Measurements from ENCODE around the gene STARD3NL. TPM values are rescaled to one million over a fixed set of nuclear protein-coding genes. Genes with fewer than 3 reads are reported as not detected.
"Not testable (repeated sequence)": the region's sequence is repeated elsewhere in the genome, so short reads cannot be mapped to it uniquely, and the experiment has no call there.

Gene STARD3NL
- total and polyA plus RNA-seq, 2 experiments from 2014 or later, result 64.0 to 68.1 TPM

GRCh38 chr7:38248069-38248567, 70.1 kb downstream of the STARD3NL start:
- H3K4me3 ChIP-seq, result no peak overlapping the region
- H3F3A ChIP-seq (ENCODE audit: insufficient read depth), result no peaks in the 10 kb centered on the region
- 56 to 64% methylated on average over 5 of the region's 5 CpGs for WGBS, 2 experiments (ENCODE audit: low coverage in 1 of 2, low lambda C conversion rate in 2 of 2, missing lambda C conversion rate in 2 of 2)
- H3K79me2 ChIP-seq (ENCODE audit: insufficient read depth), result no peaks in the 10 kb centered on the region
- no peaks in the 10 kb centered on the region for H3K9me3 ChIP-seq (ENCODE audit: low read depth)
- no peak overlapping the region for H3K9ac ChIP-seq
- no peak overlapping the region for H2AFZ ChIP-seq
- no peaks in the 10 kb centered on the region for H3K4me1 ChIP-seq (ENCODE audit: insufficient read depth)
- H4K20me1 ChIP-seq (ENCODE audit: insufficient read depth), result no peaks in the 10 kb centered on the region
- in situ Hi-C loops (cut with MboI), result no loop called here
- H3K4me2 ChIP-seq (ENCODE audit: unreplicated experiment), result no peak overlapping the region
- H3K27me3 ChIP-seq (replicated peaks; ENCODE audit: insufficient read depth), result peaks cover 10% of the 10 kb centered on the region
- H3K9me2 ChIP-seq (ENCODE audit: insufficient read depth), result no peaks in the 10 kb centered on the region
- TF ChIP-seq EZH2 (IDR thresholded peaks at IDR 0.05; ENCODE audit: insufficient read depth, poor library complexity, severe bottlenecking) (no peak), EZH2phosphoT487 (IDR thresholded peaks at IDR 0.05; ENCODE audit: insufficient read depth, low read depth) (no peak)
- no peaks in the 10 kb centered on the region for H3K36me3 ChIP-seq (ENCODE audit: low read depth)
- no peak for DNase-seq
- H3K27ac ChIP-seq, result no peak overlapping the region

GRCh38 chr7:38249849-38250248, 71.8 kb downstream of the STARD3NL start:
- H3K9me2 ChIP-seq (ENCODE audit: insufficient read depth); H3K36me3 ChIP-seq (ENCODE audit: low read depth); H2AFZ ChIP-seq; H3K27me3 ChIP-seq (replicated peaks; ENCODE audit: insufficient read depth); H3K9me3 ChIP-seq (ENCODE audit: low read depth); DNase-seq; H3K9ac ChIP-seq; H3F3A ChIP-seq (ENCODE audit: insufficient read depth); H3K4me3 ChIP-seq; in situ Hi-C loops (cut with MboI); H3K4me2 ChIP-seq (ENCODE audit: unreplicated experiment); H3K79me2 ChIP-seq (ENCODE audit: insufficient read depth); H3K4me1 ChIP-seq (ENCODE audit: insufficient read depth); H4K20me1 ChIP-seq (ENCODE audit: insufficient read depth); H3K27ac ChIP-seq: not testable (repeated sequence)
- WGBS, 2 experiments (ENCODE audit: low coverage in 1 of 2, low lambda C conversion rate in 2 of 2, missing lambda C conversion rate in 2 of 2), result 29 to 37% methylated on average over 3 of the region's 3 CpGs

DNA sequence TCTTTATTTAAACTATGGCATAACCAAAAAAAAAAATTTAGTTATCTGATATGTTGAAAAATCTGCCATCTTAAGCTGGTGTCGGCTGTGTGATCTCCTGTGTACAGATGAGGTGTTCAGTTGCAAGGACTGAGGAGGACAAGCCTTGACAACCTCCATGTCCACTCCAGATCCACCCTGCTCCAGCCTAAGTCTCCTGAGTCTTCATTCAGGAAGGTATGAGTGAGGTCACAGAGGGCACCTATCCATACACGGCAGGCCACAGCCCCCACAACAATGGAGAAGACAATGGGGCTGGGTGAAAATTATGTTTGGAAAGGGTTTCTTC, 79.3 kb downstream of the STARD3NL start:
- Histone ChIP-seq H3K79me2 (ENCODE audit: insufficient read depth) (no peaks in the 10 kb centered on the region), H3K9me2 (ENCODE audit: insufficient read depth) (no peaks in the 10 kb centered on the region), H4K20me1 (ENCODE audit: insufficient read depth) (no peaks in the 10 kb centered on the region), H3K27ac (no peak overlapping the region), H3K9ac (no peak overlapping the region), H3F3A (ENCODE audit: insufficient read depth) (no peaks in the 10 kb centered on the region), H3K27me3 (replicated peaks; ENCODE audit: insufficient read depth) (0 out of 2 replicates have a peak, but pooled peaks cover 7% of the 10 kb centered on the region), H2AFZ (no peak overlapping the region), H3K4me2 (ENCODE audit: unreplicated experiment) (no peak overlapping the region), H3K9me3 (ENCODE audit: low read depth) (no peaks in the 10 kb centered on the region), H3K4me3 (no peak overlapping the region), H3K4me1 (ENCODE audit: insufficient read depth) (no peaks in the 10 kb centered on the region), H3K36me3 (ENCODE audit: low read depth) (no peaks in the 10 kb centered on the region)
- 28 to 36% methylated on average over 2 of the region's 2 CpGs for WGBS, 2 experiments (ENCODE audit: low coverage in 1 of 2, low lambda C conversion rate in 2 of 2, missing lambda C conversion rate in 2 of 2)
- in situ Hi-C loops (cut with MboI), result no loop called here
- DNase-seq, result no peak
- no peak for TF ChIP-seq EZH2phosphoT487 (IDR thresholded peaks at IDR 0.05; ENCODE audit: insufficient read depth, low read depth)
- no peak for TF ChIP-seq EZH2 (IDR thresholded peaks at IDR 0.05; ENCODE audit: insufficient read depth, poor library complexity, severe bottlenecking)

- H3F3A ChIP-seq (ENCODE audit: insufficient read depth); H4K20me1 ChIP-seq (ENCODE audit: insufficient read depth); in situ Hi-C loops (cut with MboI); DNase-seq; H3K4me3 ChIP-seq; H2AFZ ChIP-seq; H3K9me2 ChIP-seq (ENCODE audit: insufficient read depth); H3K27ac ChIP-seq; H3K9me3 ChIP-seq (ENCODE audit: low read depth); H3K9ac ChIP-seq; H3K36me3 ChIP-seq (ENCODE audit: low read depth); H3K79me2 ChIP-seq (ENCODE audit: insufficient read depth); H3K4me1 ChIP-seq (ENCODE audit: insufficient read depth); H3K4me2 ChIP-seq (ENCODE audit: unreplicated experiment): not testable (repeated sequence)
- peaks cover 18% of the 10 kb centered on the region for H3K27me3 ChIP-seq (replicated peaks; ENCODE audit: insufficient read depth)
- WGBS, 2 experiments (ENCODE audit: low coverage in 1 of 2, low lambda C conversion rate in 2 of 2, missing lambda C conversion rate in 2 of 2), result 53 to 57% methylated on average over 8 of the region's 8 CpGs
Observed at GRCh38 chr7:38259157-38259556, 81.1 kb downstream of the STARD3NL start.

- H4K20me1 ChIP-seq (ENCODE audit: insufficient read depth); H2AFZ ChIP-seq; H3K9me2 ChIP-seq (ENCODE audit: insufficient read depth); H3K4me3 ChIP-seq; H3K79me2 ChIP-seq (ENCODE audit: insufficient read depth); H3K36me3 ChIP-seq (ENCODE audit: low read depth); H3K4me1 ChIP-seq (ENCODE audit: insufficient read depth); H3K9ac ChIP-seq; H3K27ac ChIP-seq; H3F3A ChIP-seq (ENCODE audit: insufficient read depth); DNase-seq; H3K4me2 ChIP-seq (ENCODE audit: unreplicated experiment); H3K9me3 ChIP-seq (ENCODE audit: low read depth); in situ Hi-C loops (cut with MboI): not testable (repeated sequence)
- peaks cover 18% of the 10 kb centered on the region for H3K27me3 ChIP-seq (replicated peaks; ENCODE audit: insufficient read depth)
- WGBS, 2 experiments (ENCODE audit: low coverage in 1 of 2, low lambda C conversion rate in 2 of 2, missing lambda C conversion rate in 2 of 2), result 66 to 70% methylated on average over 12 of the region's 12 CpGs
Observed at GRCh38 chr7:38261601-38262000, 83.6 kb downstream of the STARD3NL start.

DNA sequence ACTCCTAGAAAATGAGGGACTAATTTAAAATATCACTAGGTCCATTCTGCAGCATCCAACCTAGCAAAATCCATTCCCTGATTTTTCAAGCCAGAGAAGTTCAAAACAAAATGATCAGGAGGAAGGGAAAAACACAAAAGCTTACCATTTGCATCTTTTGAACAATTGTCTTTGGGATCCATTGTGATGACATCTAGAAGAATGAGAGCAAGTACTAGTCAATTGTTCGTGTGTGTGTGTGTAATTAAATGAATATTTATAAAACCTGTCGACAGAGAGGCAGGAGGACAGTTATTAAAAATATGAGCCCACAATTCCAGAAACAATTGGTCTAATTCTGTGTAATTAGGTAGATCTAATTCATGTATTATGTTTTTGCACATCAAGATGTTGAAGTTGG, 84.0 kb downstream of the STARD3NL start:
- H3K9me2 ChIP-seq (ENCODE audit: insufficient read depth); in situ Hi-C loops (cut with MboI); H3K4me3 ChIP-seq; H3K9me3 ChIP-seq (ENCODE audit: low read depth); H3K36me3 ChIP-seq (ENCODE audit: low read depth); H3K79me2 ChIP-seq (ENCODE audit: insufficient read depth); H3K4me1 ChIP-seq (ENCODE audit: insufficient read depth); H4K20me1 ChIP-seq (ENCODE audit: insufficient read depth); H2AFZ ChIP-seq; H3K9ac ChIP-seq; H3K4me2 ChIP-seq (ENCODE audit: unreplicated experiment); DNase-seq; H3K27ac ChIP-seq; H3F3A ChIP-seq (ENCODE audit: insufficient read depth): not testable (repeated sequence)
- H3K27me3 ChIP-seq (replicated peaks; ENCODE audit: insufficient read depth), result peaks cover 18% of the 10 kb centered on the region
- 29 to 31% methylated on average over 2 of the region's 2 CpGs for WGBS, 2 experiments (ENCODE audit: low coverage in 1 of 2, low lambda C conversion rate in 2 of 2, missing lambda C conversion rate in 2 of 2)

Data from GM23248 (cell line).